ENCODE measurements around the gene DCT.

The DCT gene

DNA sequence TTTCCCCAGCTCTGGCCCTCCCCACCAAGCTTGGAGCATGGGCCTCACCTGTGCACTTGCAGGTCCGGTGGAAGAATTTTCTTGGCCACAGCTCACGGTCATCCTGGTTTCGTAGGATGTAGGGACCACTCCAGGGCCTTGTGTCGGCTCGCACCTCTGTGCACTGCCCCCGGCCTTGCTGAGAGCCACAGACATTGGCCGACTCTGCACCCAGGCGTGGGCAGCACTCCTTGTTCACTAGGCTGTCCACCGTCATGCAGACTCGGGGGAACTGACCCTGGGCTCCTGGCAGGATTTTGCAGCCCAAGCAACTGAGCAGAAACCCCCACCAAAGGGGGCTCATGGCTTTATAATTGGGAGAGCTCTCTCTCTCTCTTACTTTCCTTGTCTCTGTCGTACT lies 569 bp downstream of the DCT start:
- TF ChIP-seq GATA2 (IDR thresholded peaks at IDR 0.05; ENCODE audit: low read depth, low read length): no peak

DNA sequence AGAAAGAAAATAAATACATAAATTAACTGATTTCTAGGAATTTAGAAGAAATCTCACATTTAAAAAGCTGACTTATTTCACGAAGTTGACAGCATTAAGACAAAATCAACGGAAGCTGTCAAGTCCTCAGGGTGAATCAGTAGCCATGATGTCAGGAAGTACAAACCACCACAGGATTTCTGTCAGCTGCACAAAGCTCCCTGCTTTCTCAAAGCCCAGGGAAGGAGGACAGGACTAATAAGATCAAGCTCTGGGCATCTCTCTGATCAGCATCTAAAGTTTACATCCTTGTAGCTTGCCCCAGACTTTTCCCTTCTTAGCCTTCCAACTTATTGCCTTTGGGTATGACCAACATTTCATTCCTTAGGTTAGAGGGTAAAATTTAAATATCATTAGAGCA lies 9.4 kb downstream of the DCT start:
- TF ChIP-seq GATA3 (IDR thresholded peaks at IDR 0.05; ENCODE audit: low read depth, low read length) (no peak), GATA2 (IDR thresholded peaks at IDR 0.05; ENCODE audit: low read depth, low read length) (no peak)

DNA sequence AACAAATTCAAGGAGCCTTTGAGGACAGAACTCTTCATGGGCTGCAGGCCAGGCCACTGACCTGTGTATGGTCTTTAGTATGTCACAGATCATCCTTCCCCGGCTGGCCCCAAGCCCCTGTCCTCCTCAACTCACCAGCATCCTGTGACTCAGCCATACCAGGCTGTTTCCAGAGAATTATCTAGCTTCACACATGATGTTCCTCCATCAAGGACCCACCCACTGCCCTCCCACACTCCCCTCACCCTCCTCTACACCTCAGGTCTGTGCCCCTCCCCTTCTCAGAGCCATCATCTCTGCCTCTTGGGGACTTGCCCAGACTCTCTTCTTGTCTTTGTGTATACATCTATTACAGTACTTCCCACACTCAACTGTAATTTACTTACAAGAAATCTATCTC lies 14.7 kb downstream of the DCT start:
- TF ChIP-seq GATA2 (IDR thresholded peaks at IDR 0.05; ENCODE audit: low read depth, low read length) (no peak), GATA3 (IDR thresholded peaks at IDR 0.05; ENCODE audit: low read depth, low read length) (no peak)

- TF ChIP-seq GATA3 (IDR thresholded peaks at IDR 0.05; ENCODE audit: low read depth, low read length) (no peak), GATA2 (IDR thresholded peaks at IDR 0.05; ENCODE audit: low read depth, low read length) (no peak)
These were observed 16.8 kb downstream of the DCT start for GRCh38 chr13:94462670-94463069.

- TF ChIP-seq GATA3 (IDR thresholded peaks at IDR 0.05; ENCODE audit: low read depth, low read length) (no peak), GATA2 (IDR thresholded peaks at IDR 0.05; ENCODE audit: low read depth, low read length) (no peak)
These were observed 20.4 kb downstream of the DCT start for GRCh38 chr13:94459116-94459515.

- TF ChIP-seq GATA3 (IDR thresholded peaks at IDR 0.05; ENCODE audit: low read depth, low read length): no peak
- no peak for TF ChIP-seq GATA2 (IDR thresholded peaks at IDR 0.05; ENCODE audit: low read depth, low read length)
These were observed 24.1 kb downstream of the DCT start for GRCh38 chr13:94455414-94455813.

- no peak for TF ChIP-seq GATA2 (IDR thresholded peaks at IDR 0.05; ENCODE audit: low read depth, low read length)
- TF ChIP-seq GATA3 (IDR thresholded peaks at IDR 0.05; ENCODE audit: low read depth, low read length): no peak
These were observed 24.6 kb downstream of the DCT start for GRCh38 chr13:94454906-94455305.

DNA sequence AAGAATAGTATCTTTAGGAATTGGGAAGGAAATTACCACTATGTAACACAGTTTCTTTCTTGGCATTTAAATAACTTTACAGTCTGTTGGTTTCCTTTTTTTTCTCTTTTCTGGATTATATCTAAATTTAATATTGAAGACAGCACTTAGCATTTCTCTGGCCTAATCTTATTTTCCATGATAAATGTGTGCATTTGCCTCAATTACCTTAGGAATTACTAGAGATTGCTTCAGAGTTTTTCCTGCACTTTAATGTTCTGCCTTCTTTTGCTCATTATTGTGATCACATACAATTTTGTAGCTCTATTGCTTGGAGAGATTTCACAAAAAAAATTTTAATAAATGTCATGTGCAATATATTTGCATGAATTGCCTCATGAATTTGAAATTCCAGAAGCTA lies 25.1 kb downstream of the DCT start:
- TF ChIP-seq GATA3 (IDR thresholded peaks at IDR 0.05; ENCODE audit: low read depth, low read length) (no peak), GATA2 (IDR thresholded peaks at IDR 0.05; ENCODE audit: low read depth, low read length) (no peak)

DNA sequence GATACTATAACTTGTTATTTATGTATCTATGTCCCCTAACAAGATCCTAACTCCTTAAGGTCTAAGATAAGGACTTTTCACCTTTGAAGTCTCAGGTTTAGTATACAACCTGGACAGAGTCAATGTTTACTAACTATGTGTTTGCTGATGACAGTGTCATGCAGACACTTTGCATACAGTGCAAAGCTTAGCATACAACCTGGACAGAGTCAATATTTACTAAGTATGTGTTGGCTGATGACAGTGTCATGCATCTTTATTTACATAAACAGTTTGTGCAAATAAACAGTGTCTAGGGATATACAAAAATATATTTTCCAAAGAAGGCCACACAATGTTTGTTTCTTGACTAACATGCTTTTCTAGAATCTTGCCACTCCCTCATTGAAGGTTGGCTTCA lies 34.7 kb downstream of the DCT start:
- no peak for TF ChIP-seq GATA3 (IDR thresholded peaks at IDR 0.05; ENCODE audit: low read depth, low read length)
- TF ChIP-seq GATA2 (IDR thresholded peaks at IDR 0.05; ENCODE audit: low read depth, low read length): no peak

DNA sequence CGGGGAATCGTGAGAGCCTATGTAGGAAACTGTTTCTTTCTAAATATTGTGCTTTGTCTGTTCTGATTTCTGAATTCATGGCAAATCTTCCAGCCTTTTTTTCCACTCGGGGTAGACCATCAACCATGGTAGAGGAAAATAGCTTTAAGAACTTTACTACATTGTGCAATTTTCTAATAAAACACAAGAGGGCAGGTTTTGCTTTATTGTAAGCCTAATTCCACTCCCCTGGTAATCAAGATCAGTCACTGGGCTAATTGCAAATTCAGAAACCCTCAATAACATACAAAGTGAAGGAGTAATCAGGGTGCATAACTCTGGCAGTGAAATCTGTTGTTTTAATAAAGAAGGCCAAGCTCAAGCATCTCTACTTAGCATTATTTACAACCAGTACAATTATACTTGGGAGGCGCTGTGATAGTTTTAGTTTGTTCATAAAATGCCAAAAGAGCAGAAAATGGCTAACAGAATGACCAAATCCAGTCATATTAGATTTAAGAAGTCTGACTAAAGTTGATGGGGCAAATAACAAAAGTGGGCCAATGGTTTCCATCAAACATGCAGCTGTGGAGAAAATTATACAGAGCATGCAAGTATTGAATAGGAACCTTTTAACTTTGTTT lies 43.8 kb downstream of the DCT start:
- TF ChIP-seq GATA2 (IDR thresholded peaks at IDR 0.05; ENCODE audit: low read depth, low read length): no peak

GRCh38 chr13:94433055-94433961 lies 46.2 kb downstream of the DCT start:
- TF ChIP-seq GATA2 (IDR thresholded peaks at IDR 0.05; ENCODE audit: low read depth, low read length): 0 out of 2 replicates have a peak, but pooled peaks have one; percentile 45
- TF ChIP-seq GATA3 (IDR thresholded peaks at IDR 0.05; ENCODE audit: low read depth, low read length): no peak

DNA sequence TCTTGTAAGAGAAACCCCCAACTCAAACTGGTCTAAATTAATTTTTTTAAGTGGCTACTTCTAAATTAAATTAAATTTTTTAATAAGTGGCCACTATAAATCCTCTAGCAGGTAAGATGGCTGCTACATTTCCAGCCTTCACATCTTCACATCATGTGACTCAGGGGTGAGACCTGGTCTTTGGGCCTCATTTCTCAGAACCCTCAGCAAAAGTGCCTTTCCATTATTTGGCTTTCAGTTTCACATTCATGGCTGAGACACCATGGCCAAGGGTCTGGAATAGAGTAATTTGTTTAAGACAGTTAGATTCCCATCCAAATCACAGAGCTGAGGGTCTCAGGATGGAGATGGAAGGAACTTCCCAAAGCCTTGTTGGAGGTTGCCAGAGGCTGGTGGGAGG lies 47.5 kb downstream of the DCT start:
- TF ChIP-seq GATA2 (IDR thresholded peaks at IDR 0.05; ENCODE audit: low read depth, low read length) (no peak), GATA3 (IDR thresholded peaks at IDR 0.05; ENCODE audit: low read depth, low read length) (no peak)

GRCh38 chr13:94431574-94431973 lies 47.9 kb downstream of the DCT start:
- TF ChIP-seq GATA2 (IDR thresholded peaks at IDR 0.05; ENCODE audit: low read depth, low read length) (no peak), GATA3 (IDR thresholded peaks at IDR 0.05; ENCODE audit: low read depth, low read length) (no peak)

DNA sequence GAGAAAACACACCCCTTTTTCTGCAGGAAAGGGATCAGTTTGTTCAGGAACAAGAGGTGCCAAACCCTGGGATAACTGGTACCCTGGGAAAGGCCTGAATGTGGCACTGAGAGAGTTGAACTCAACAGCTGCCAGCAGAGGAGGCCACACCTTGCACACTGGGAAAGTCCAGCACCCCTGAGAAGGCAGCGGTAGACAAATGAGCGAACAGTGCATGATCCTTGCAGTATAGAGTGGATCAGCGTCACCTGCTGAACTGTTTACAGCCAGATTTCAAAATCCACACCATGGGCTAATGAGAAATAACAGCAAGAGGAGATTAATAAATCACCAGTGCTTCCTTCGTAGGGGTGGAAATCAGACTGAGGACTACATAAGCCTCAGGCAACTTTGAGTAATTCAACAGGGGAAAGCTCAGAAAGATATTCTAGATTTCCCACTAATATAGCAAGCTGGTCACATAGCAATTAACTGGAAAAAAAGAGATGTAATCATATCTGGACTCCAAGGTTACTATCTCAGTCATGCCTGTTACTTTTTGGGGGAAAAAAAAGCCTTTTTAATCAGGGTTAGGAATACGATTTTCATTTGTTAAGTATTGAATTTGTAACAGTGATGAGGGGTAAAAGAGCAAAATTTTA lies 52.0 kb downstream of the DCT start:
- TF ChIP-seq GATA3 (IDR thresholded peaks at IDR 0.05; ENCODE audit: low read depth, low read length) (peak; percentile 39; the same call in 1 of the 2 replicates), GATA2 (IDR thresholded peaks at IDR 0.05; ENCODE audit: low read depth, low read length) (peak; percentile 41; the same call in 1 of the 2 replicates)

- TF ChIP-seq GATA2 (IDR thresholded peaks at IDR 0.05; ENCODE audit: low read depth, low read length) (no peak), GATA3 (IDR thresholded peaks at IDR 0.05; ENCODE audit: low read depth, low read length) (no peak)
These were observed 59.6 kb downstream of the DCT start for GRCh38 chr13:94419925-94420305.
